ENCODE measurements around the gene UGT2B7. TPM values are rescaled to one million over a fixed set of nuclear protein-coding genes. Genes with fewer than 3 reads are reported as not detected.

UGT2B7 gene
- total and polyA plus RNA-seq, 2 of the 13 experiments (the other 11 are each of a cell fraction or from before 2014, with no cell fraction given) = 26.8 to 41.8 TPM

- no peak for TF ChIP-seq SMAD1 (CRISPR knock-in tag; IDR thresholded peaks at IDR 0.05; ENCODE audit: borderline replicate concordance, low read depth)
- TF ChIP-seq THAP11 (CRISPR knock-in tag; IDR thresholded peaks at IDR 0.05) = no peak
- TF ChIP-seq ZNF501 (CRISPR knock-in tag; IDR thresholded peaks at IDR 0.05) = peak; percentile 55; the same call in 1 of the 2 replicates
- no peak for TF ChIP-seq ZNF430 (CRISPR knock-in tag; IDR thresholded peaks at IDR 0.05)
- TF ChIP-seq ZNF615 (CRISPR knock-in tag; IDR thresholded peaks at IDR 0.05; ENCODE audit: borderline replicate concordance) = no peak
- no peak for TF ChIP-seq HNF1B (CRISPR knock-in tag; IDR thresholded peaks at IDR 0.05)
- peak; percentile 9; the same call in 1 of the 2 replicates for TF ChIP-seq POLR2G (IDR thresholded peaks at IDR 0.05; ENCODE audit: low read depth, low read length)
- no peak for TF ChIP-seq ZNF577 (CRISPR knock-in tag; IDR thresholded peaks at IDR 0.05; ENCODE audit: borderline replicate concordance, low read depth)
- TF ChIP-seq ZNF839 (CRISPR knock-in tag; IDR thresholded peaks at IDR 0.05; ENCODE audit: borderline replicate concordance) = no peak
- no peak for TF ChIP-seq ZFP41 (CRISPR knock-in tag; IDR thresholded peaks at IDR 0.05; ENCODE audit: borderline replicate concordance)
- peak; percentile 27; the same call in 1 of the 2 replicates for TF ChIP-seq ARID5B (CRISPR knock-in tag; IDR thresholded peaks at IDR 0.05)
- TF ChIP-seq ASH2L (IDR thresholded peaks at IDR 0.05; ENCODE audit: insufficient read length, low read depth, low read length) = no peak
- no peak for TF ChIP-seq NFE2L2 (IDR thresholded peaks at IDR 0.05; ENCODE audit: low read length)
- no peak for TF ChIP-seq CEBPG (CRISPR knock-in tag; IDR thresholded peaks at IDR 0.05)
- TF ChIP-seq ZNF468 (CRISPR knock-in tag; IDR thresholded peaks at IDR 0.05) = 0 out of 2 replicates have a peak, but pooled peaks have one; percentile 41
- TF ChIP-seq MYNN (CRISPR knock-in tag; IDR thresholded peaks at IDR 0.05; ENCODE audit: low read depth) = no peak
- no peak for TF ChIP-seq ZNF792 (CRISPR knock-in tag; IDR thresholded peaks at IDR 0.05)
- TF ChIP-seq ZNF234 (CRISPR knock-in tag; conservative IDR thresholded peaks at IDR 0.05) = no peak
- no peak for TF ChIP-seq ZNF644 (CRISPR knock-in tag; IDR thresholded peaks at IDR 0.05; ENCODE audit: low read depth)
- TF ChIP-seq FOXK2 (IDR thresholded peaks at IDR 0.05) = no peak
- TF ChIP-seq ZNF282 (IDR thresholded peaks at IDR 0.05; ENCODE audit: partially characterized antibody) = no peak
- TF ChIP-seq ATF5 (CRISPR knock-in tag; IDR thresholded peaks at IDR 0.05; ENCODE audit: low read depth) = no peak
- no peak for TF ChIP-seq ZC3H4 (CRISPR knock-in tag; IDR thresholded peaks at IDR 0.05; ENCODE audit: borderline replicate concordance)
- no peak for TF ChIP-seq ZNF557 (CRISPR knock-in tag; IDR thresholded peaks at IDR 0.05)
- TF ChIP-seq CCDC6 (CRISPR knock-in tag; IDR thresholded peaks at IDR 0.05) = no peak; the same call in 1 of the 2 replicates
Observed at GRCh38 chr4:69058410-69059059, 37.7 kb upstream of the UGT2B7 start (continued).
